ENCODE measurements around the gene AANAT.

DNA sequence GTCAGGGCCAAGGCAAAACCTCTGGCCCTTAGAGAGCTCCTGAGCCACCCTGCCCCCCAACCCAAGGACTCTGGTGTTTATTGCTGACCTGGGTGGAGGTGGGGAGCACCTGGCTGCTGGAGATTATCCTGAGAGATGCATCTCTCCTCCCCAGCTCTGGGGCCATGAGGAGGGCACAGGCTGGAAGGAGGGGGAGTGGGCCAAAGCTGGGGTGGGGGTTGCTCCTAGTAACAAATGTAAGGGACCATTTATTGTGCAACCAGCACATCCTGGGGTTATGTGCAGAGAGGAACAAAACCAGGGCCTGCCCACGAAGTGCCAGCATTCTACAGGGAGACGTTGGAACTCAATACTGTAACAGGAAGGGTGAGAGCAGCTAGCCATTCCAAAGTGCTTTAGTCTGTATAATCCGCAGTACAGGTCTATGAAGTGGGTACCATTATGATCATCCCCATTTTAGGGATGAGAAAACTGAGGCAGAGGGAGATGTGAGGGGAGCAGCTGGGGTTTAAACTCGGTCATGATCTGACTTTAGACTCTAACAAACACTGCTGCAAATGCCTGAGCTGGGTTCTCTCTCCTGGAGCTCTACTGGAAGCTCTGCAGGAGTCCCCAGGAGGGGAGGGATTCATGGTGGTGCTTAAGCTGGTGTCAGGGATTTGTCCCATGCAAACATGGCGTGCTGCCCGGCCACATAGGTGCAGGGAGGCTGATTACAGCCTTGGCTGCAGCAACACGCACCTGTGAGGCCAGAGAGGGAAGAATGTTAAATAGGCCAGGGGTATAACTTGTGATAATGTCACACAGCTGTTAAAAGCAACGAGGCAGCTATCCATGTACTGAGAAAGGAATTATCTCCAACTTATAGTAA, 35.2 kb downstream of the AANAT start:
- TF ChIP-seq ZNF600 (tag by site-specific recombination; IDR thresholded peaks at IDR 0.05) (no peak), ZNF48 (tag by site-specific recombination; IDR thresholded peaks at IDR 0.05) (no peak), ZNF10 (tag by site-specific recombination; IDR thresholded peaks at IDR 0.05) (no peak), ZNF138 (tag by site-specific recombination; IDR thresholded peaks at IDR 0.05; ENCODE audit: borderline replicate concordance) (no peak), ZNF239 (tag by site-specific recombination; IDR thresholded peaks at IDR 0.05) (no peak), SETDB1 (IDR thresholded peaks at IDR 0.05; ENCODE audit: insufficient read length, low read length) (no peak), ZNF24 (tag by site-specific recombination; IDR thresholded peaks at IDR 0.05) (no peak), REPIN1 (tag by site-specific recombination; IDR thresholded peaks at IDR 0.05; ENCODE audit: low read depth) (no peak), YY1 (tag by site-specific recombination; IDR thresholded peaks at IDR 0.05) (no peak)
- TF ChIP-seq, protein P1, sequence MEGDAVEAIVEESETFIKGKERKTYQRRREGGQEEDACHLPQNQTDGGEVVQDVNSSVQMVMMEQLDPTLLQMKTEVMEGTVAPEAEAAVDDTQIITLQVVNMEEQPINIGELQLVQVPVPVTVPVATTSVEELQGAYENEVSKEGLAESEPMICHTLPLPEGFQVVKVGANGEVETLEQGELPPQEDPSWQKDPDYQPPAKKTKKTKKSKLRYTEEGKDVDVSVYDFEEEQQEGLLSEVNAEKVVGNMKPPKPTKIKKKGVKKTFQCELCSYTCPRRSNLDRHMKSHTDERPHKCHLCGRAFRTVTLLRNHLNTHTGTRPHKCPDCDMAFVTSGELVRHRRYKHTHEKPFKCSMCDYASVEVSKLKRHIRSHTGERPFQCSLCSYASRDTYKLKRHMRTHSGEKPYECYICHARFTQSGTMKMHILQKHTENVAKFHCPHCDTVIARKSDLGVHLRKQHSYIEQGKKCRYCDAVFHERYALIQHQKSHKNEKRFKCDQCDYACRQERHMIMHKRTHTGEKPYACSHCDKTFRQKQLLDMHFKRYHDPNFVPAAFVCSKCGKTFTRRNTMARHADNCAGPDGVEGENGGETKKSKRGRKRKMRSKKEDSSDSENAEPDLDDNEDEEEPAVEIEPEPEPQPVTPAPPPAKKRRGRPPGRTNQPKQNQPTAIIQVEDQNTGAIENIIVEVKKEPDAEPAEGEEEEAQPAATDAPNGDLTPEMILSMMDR (tag by site-specific recombination; IDR thresholded peaks at IDR 0.05): no peak
- TF ChIP-seq, protein P2, sequence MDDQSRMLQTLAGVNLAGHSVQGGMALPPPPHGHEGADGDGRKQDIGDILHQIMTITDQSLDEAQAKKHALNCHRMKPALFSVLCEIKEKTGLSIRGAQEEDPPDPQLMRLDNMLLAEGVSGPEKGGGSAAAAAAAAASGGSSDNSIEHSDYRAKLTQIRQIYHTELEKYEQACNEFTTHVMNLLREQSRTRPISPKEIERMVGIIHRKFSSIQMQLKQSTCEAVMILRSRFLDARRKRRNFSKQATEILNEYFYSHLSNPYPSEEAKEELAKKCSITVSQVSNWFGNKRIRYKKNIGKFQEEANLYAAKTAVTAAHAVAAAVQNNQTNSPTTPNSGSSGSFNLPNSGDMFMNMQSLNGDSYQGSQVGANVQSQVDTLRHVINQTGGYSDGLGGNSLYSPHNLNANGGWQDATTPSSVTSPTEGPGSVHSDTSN (CRISPR knock-in tag; IDR thresholded peaks at IDR 0.05): no peak

Measured in HEK293 (cell line).